Measurements from ENCODE around the gene XRCC3. TPM values are rescaled to one million over a fixed set of nuclear protein-coding genes. Genes with fewer than 3 reads are reported as not detected.

XRCC3 gene
- total RNA-seq, 2 donors from 2014 or later, result 39.2 to 42.6 TPM

GRCh38 chr14:103742499-103743255 lies 27.4 kb upstream of the XRCC3 start:
- no peaks in the 10 kb centered on the region for H3K9me3 Mint-ChIP-seq
- no peaks in the 10 kb centered on the region for H3K9me3 ChIP-seq (ENCODE audit: control insufficient read depth, low read length)
- peaks cover 11% of the 10 kb centered on the region for H3K36me3 ChIP-seq (ENCODE audit: control insufficient read depth, insufficient read depth, low read length)
- no peak overlapping the region for H3K4me3 Mint-ChIP-seq
- no peak overlapping the region for H3K27ac Mint-ChIP-seq
- no peak overlapping the region for H3K27ac ChIP-seq (ENCODE audit: low read depth, low read length)
- no peak overlapping the region for H3K9ac ChIP-seq (ENCODE audit: extremely low read depth, low read length, poor library complexity, severe bottlenecking)
- peaks cover 34% of the 10 kb centered on the region for H3K36me3 Mint-ChIP-seq (ENCODE audit: low read depth)
- no peaks in the 10 kb centered on the region for H3K27me3 Mint-ChIP-seq (ENCODE audit: insufficient read depth)
- WGBS, 2 experiments (ENCODE audit: insufficient coverage in 1 of 2, insufficient read length in 1 of 2), result 93 to 98% methylated on average over 8 to 14 of the region's 14 CpGs
- H3K4me3 ChIP-seq (ENCODE audit: low read length), result no peak overlapping the region
- H3K27me3 ChIP-seq (ENCODE audit: control insufficient read depth, insufficient read depth, low read length, poor library complexity, severe bottlenecking), result no peaks in the 10 kb centered on the region
- TF ChIP-seq CTCF (conservative IDR thresholded peaks at IDR 0.05), result no peak
- peaks cover 8% of the 10 kb centered on the region for H3K4me1 Mint-ChIP-seq
- H3K4me1 ChIP-seq (ENCODE audit: control insufficient read depth, insufficient read depth, low read length), result no peaks in the 10 kb centered on the region
- peak; percentile 29 for DNase-seq

GRCh38 chr14:103741876-103742275 lies 26.6 kb upstream of the XRCC3 start:
- Mint-ChIP-seq H3K27me3 (ENCODE audit: insufficient read depth) (no peaks in the 10 kb centered on the region), H3K36me3 (ENCODE audit: low read depth) (peaks cover 38% of the 10 kb centered on the region), H3K9me3 (no peaks in the 10 kb centered on the region), H3K27ac (no peak overlapping the region), H3K4me3 (no peak overlapping the region), H3K4me1 (peaks cover 8% of the 10 kb centered on the region)
- Histone ChIP-seq H3K27me3 (ENCODE audit: control insufficient read depth, insufficient read depth, low read length, poor library complexity, severe bottlenecking) (no peaks in the 10 kb centered on the region), H3K4me1 (ENCODE audit: control insufficient read depth, insufficient read depth, low read length) (no peaks in the 10 kb centered on the region), H3K9me3 (ENCODE audit: control insufficient read depth, low read length) (no peaks in the 10 kb centered on the region), H3K36me3 (ENCODE audit: control insufficient read depth, insufficient read depth, low read length) (peaks cover 11% of the 10 kb centered on the region), H3K9ac (ENCODE audit: extremely low read depth, low read length, poor library complexity, severe bottlenecking) (no peak overlapping the region), H3K27ac (ENCODE audit: low read depth, low read length) (no peak overlapping the region), H3K4me3 (ENCODE audit: low read length) (no peak overlapping the region)
- DNase-seq, result peak; percentile 38
- 96% methylated on average over 9 of the region's 9 CpGs; no CpG with 5 or more reads in 1 of the 2 experiments for WGBS, 2 experiments (ENCODE audit: insufficient coverage in 1 of 2, insufficient read length in 1 of 2)
- no peak for TF ChIP-seq CTCF (conservative IDR thresholded peaks at IDR 0.05)

- no peaks in the 10 kb centered on the region for H3K27me3 Mint-ChIP-seq (ENCODE audit: insufficient read depth)
- H3K27ac ChIP-seq (ENCODE audit: low read depth, low read length), result no peak overlapping the region
- peak; percentile 28 for DNase-seq
- peaks cover 38% of the 10 kb centered on the region for H3K36me3 Mint-ChIP-seq (ENCODE audit: low read depth)
- no peaks in the 10 kb centered on the region for H3K4me1 ChIP-seq (ENCODE audit: control insufficient read depth, insufficient read depth, low read length)
- no peak overlapping the region for H3K4me3 Mint-ChIP-seq
- H3K4me1 Mint-ChIP-seq, result peaks cover 8% of the 10 kb centered on the region
- peaks cover 14% of the 10 kb centered on the region for H3K36me3 ChIP-seq (ENCODE audit: control insufficient read depth, insufficient read depth, low read length)
- H3K9me3 ChIP-seq (ENCODE audit: control insufficient read depth, low read length), result no peaks in the 10 kb centered on the region
- H3K4me3 ChIP-seq (ENCODE audit: low read length), result no peak overlapping the region
- no peaks in the 10 kb centered on the region for H3K27me3 ChIP-seq (ENCODE audit: control insufficient read depth, insufficient read depth, low read length, poor library complexity, severe bottlenecking)
- H3K9me3 Mint-ChIP-seq, result no peaks in the 10 kb centered on the region
- no peak for TF ChIP-seq CTCF (conservative IDR thresholded peaks at IDR 0.05)
- no peak overlapping the region for H3K9ac ChIP-seq (ENCODE audit: extremely low read depth, low read length, poor library complexity, severe bottlenecking)
- H3K27ac Mint-ChIP-seq, result peak overlapping the region; percentile 75
- 95 to 98% methylated on average over 9 to 14 of the region's 14 CpGs for WGBS, 2 experiments (ENCODE audit: insufficient coverage in 1 of 2, insufficient read length in 1 of 2)
Measured at GRCh38 chr14:103740991-103741689, 25.9 kb upstream of the XRCC3 start.
